Subcutaneous abdominal adipose tissue (tissue), 5 donors: ENCODE measurements around the gene PLIN1.
A peak's percentile ranks its signal among the peaks of the same experiment; 100 is the strongest.

Experiments
- H3K27ac ChIP-seq: one replicate; pipeline ENCODE4 v1.7.0; 2013; ENCODE audit warnings: low read depth, mild to moderate bottlenecking, inconsistent platforms, low read length, moderate library complexity
- H3K27me3 ChIP-seq, 5 donors: one replicate each; pipeline ENCODE4 v1.7.0; 2013; ENCODE audit warnings: low read length in 5 of 5, inconsistent platforms in 1 of 5; ENCODE audit not compliant: control insufficient read depth in 5 of 5, insufficient read depth in 4 of 5
- H3K36me3 ChIP-seq, 5 donors: one replicate each; pipeline ENCODE4 v1.7.0; 2013; ENCODE audit warnings: low read length in 5 of 5; ENCODE audit not compliant: control insufficient read depth in 5 of 5, insufficient read depth in 5 of 5
- H3K4me1 ChIP-seq, 5 donors: one replicate each; pipeline ENCODE4 v1.7.0; 2013; ENCODE audit warnings: low read length in 5 of 5, mild to moderate bottlenecking in 3 of 5, moderate library complexity in 1 of 5; ENCODE audit not compliant: control insufficient read depth in 5 of 5, insufficient read depth in 5 of 5
- H3K4me3 ChIP-seq, 5 donors: one replicate each; pipeline ENCODE4 v1.7.0; 2013; ENCODE audit warnings: low read length in 5 of 5, low read depth in 1 of 5
- H3K9ac ChIP-seq, 5 donors: one replicate each; pipeline ENCODE4 v1.7.0; 2013; ENCODE audit warnings: low read length in 5 of 5, mild to moderate bottlenecking in 4 of 5, moderate library complexity in 3 of 5
- H3K9me3 ChIP-seq, 5 donors: one replicate each; pipeline ENCODE4 v1.7.0; 2013; ENCODE audit warnings: low read length in 5 of 5; ENCODE audit not compliant: control insufficient read depth in 5 of 5
- donor health status: healthy.
- donor health status: healthy.
- donor health status: healthy.
- donor health status: healthy.
- donor health status: healthy.

Gene PLIN1

DNA sequence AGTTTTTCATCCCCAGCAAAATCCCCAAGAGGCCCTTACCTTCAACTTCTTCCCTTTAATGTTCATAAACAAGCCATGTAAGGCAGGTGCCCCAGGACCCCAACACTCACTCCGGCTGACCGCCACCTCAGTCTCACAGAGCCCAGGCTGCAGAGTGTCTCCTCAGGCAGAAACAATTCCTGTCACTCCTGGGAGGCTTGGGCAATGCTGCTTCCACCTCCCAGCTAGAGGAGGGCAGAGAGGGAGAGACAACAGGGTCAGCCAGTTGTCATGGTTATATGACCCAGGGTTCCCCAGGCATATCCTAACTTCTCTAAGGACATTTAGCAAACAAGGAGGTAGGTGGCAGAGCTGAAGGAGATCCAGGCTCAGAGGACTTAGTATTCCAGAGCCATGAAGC, at the start of gene PLIN1:
Gene PLIN1 (minus strand): TSS at position 156 of the 400 bp plus-strand sequence. CDS start 1,878 bp downstream, outside the sequence.
- Histone ChIP-seq H3K9ac (peak within 1 kb of the TSS; percentile 39 to 90 (median 59)), H3K9me3 (no peaks in the 10 kb centered on the region), H3K27me3 (no peaks in the 10 kb centered on the region), H3K4me1 (peaks cover 0 to 58% (median 27%) of the 10 kb centered on the region in 5 donors), H3K27ac (peak within 1 kb of the TSS; percentile 79), H3K4me3 (peak within 1 kb of the TSS; percentile 53 to 99 (median 85)), H3K36me3 (peaks cover 0 to 27% (median 20%) of the 10 kb centered on the region in 5 donors)

- Histone ChIP-seq H3K4me3 (no peak overlapping the region), H3K4me1 (peaks cover 3 to 28% (median 12%) of the 10 kb centered on the region in 5 donors), H3K27ac (no peak overlapping the region), H3K9me3 (peaks cover 0 to 7% (median 3%) of the 10 kb centered on the region in 5 donors), H3K36me3 (no peaks in the 10 kb centered on the region), H3K9ac (no peak overlapping the region), H3K27me3 (no peaks in the 10 kb centered on the region)
Measured at GRCh38 chr15:89728254-89728653, 49.1 kb upstream of the PLIN1 start.

- Histone ChIP-seq H3K9me3 (peaks cover 0 to 7% (median 5%) of the 10 kb centered on the region in 5 donors), H3K4me1 (peaks cover 3 to 11% (median 7%) of the 10 kb centered on the region in 5 donors), H3K27me3 (no peaks in the 10 kb centered on the region), H3K4me3 (no peak overlapping the region), H3K36me3 (no peaks in the 10 kb centered on the region), H3K9ac (no peak overlapping the region), H3K27ac (no peak overlapping the region)
Measured at GRCh38 chr15:89725064-89725463, 45.9 kb upstream of the PLIN1 start.

GRCh38 chr15:89724621-89725020, 45.5 kb upstream of the PLIN1 start:
- H3K4me3 ChIP-seq, result no peak overlapping the region
- H3K9ac ChIP-seq, result no peak overlapping the region
- no peaks in the 10 kb centered on the region for H3K27me3 ChIP-seq
- H3K9me3 ChIP-seq, result peaks cover 0 to 7% (median 5%) of the 10 kb centered on the region in 5 donors
- no peaks in the 10 kb centered on the region for H3K36me3 ChIP-seq
- H3K27ac ChIP-seq, result no peak overlapping the region
- peaks cover 3 to 11% (median 7%) of the 10 kb centered on the region in 5 donors for H3K4me1 ChIP-seq

DNA sequence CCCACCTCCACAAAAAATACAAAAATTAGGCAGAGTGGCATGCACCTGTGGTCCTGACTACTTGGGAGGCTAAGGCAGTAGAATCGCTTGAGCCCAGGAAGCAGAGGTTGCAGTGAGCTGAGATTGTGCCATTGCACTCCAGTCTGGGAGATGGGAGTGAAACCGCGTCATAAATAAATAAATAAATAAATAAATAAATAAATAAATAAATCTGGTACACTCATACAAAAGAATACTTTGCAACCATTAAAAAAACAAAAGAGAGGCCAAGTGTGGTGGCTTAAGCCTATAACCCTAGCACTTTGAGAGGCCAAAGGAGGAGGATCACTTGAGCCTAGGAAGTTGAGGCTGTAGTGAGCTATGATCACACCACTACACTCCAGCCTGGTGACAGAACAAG, 43.9 kb upstream of the PLIN1 start:
- H3K4me3 ChIP-seq, result no peak overlapping the region
- no peak overlapping the region for H3K27ac ChIP-seq
- H3K4me1 ChIP-seq, result peaks cover 0 to under 1% (median under 1%) of the 10 kb centered on the region in 5 donors
- no peaks in the 10 kb centered on the region for H3K27me3 ChIP-seq
- peaks cover 0 to 7% (median 5%) of the 10 kb centered on the region in 5 donors for H3K9me3 ChIP-seq
- no peak overlapping the region for H3K9ac ChIP-seq
- H3K36me3 ChIP-seq, result no peaks in the 10 kb centered on the region

GRCh38 chr15:89714775-89715174, 35.6 kb upstream of the PLIN1 start:
- H3K27ac ChIP-seq, result peak overlapping the region; percentile 85
- H3K4me3 ChIP-seq, result no peak overlapping the region
- peak overlapping the region in 2 of 5 donors; percentile 47 to 71 for H3K9ac ChIP-seq
- peaks cover 0 to 21% (median 11%) of the 10 kb centered on the region in 5 donors for H3K4me1 ChIP-seq
- H3K9me3 ChIP-seq, result peaks cover 0 to 4% (median 0%) of the 10 kb centered on the region in 5 donors
- H3K36me3 ChIP-seq, result no peaks in the 10 kb centered on the region
- no peaks in the 10 kb centered on the region for H3K27me3 ChIP-seq

GRCh38 chr15:89707577-89707976, 28.4 kb upstream of the PLIN1 start:
- H3K27ac ChIP-seq, result no peak overlapping the region
- H3K4me1 ChIP-seq, result peaks cover 0 to 11% (median 3%) of the 10 kb centered on the region in 5 donors
- no peaks in the 10 kb centered on the region for H3K27me3 ChIP-seq
- H3K4me3 ChIP-seq, result no peak overlapping the region
- no peaks in the 10 kb centered on the region for H3K36me3 ChIP-seq
- no peak overlapping the region for H3K9ac ChIP-seq
- H3K9me3 ChIP-seq, result peaks cover 0 to 4% (median 0%) of the 10 kb centered on the region in 5 donors

DNA sequence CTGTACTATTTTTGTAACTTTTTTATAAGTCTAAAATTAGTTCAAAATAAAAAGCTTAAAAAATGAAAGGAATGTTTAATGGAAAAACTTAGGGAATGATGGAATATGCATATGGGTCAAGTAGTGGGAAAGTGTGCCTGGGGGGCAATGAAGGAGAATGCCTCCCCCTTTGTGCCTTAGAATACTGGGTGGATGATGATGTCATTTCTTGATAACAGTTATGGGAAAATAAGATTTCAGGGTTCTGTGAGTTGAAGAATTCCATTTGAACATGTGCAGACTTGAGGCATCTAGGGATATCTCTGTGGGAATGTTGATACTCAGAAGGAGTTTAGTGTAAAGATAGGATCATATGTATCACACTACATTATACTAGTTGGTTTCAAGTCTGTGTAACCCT, 25.2 kb upstream of the PLIN1 start:
- peak overlapping the region in 1 of 5 donors; percentile 30 for H3K9ac ChIP-seq
- no peaks in the 10 kb centered on the region for H3K9me3 ChIP-seq
- no peaks in the 10 kb centered on the region for H3K36me3 ChIP-seq
- no peak overlapping the region for H3K4me3 ChIP-seq
- no peaks in the 10 kb centered on the region for H3K27me3 ChIP-seq
- H3K27ac ChIP-seq, result no peak overlapping the region
- peaks cover 0 to 11% (median 3%) of the 10 kb centered on the region in 5 donors for H3K4me1 ChIP-seq

DNA sequence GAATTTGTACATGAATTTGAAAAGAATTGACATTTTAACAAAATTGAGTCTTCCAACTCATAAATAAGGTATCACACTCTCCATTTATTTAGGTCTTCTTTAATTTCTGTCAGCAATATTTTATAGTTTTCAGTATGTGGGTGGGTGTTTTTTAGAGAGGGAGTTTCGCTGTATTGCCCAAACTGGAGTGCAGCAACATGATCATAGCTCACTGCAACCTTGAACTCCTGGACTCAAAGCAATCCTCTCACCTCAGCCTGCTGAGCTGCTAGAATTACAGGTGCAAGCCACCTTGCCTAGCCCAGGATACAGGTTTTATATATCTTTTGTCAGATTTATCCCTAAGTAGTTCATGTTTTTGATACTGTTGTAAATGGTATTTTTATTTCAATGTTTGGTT, 16.0 kb upstream of the PLIN1 start:
- H3K9ac ChIP-seq, result no peak overlapping the region
- H3K4me3 ChIP-seq, result no peak overlapping the region
- peaks cover 0 to 25% (median 23%) of the 10 kb centered on the region in 5 donors for H3K4me1 ChIP-seq
- no peaks in the 10 kb centered on the region for H3K27me3 ChIP-seq
- no peaks in the 10 kb centered on the region for H3K9me3 ChIP-seq
- H3K27ac ChIP-seq, result no peak overlapping the region
- no peaks in the 10 kb centered on the region for H3K36me3 ChIP-seq

- Histone ChIP-seq H3K4me1 (peaks cover 0 to 38% (median 31%) of the 10 kb centered on the region in 5 donors), H3K9me3 (no peaks in the 10 kb centered on the region), H3K27ac (peak overlapping the region; percentile 83), H3K9ac (no peak overlapping the region), H3K27me3 (no peaks in the 10 kb centered on the region), H3K36me3 (no peaks in the 10 kb centered on the region), H3K4me3 (no peak overlapping the region)
Measured at GRCh38 chr15:89693696-89694095, 14.5 kb upstream of the PLIN1 start.
